Suprapubic skin (tissue), 4 donors: ENCODE measurements around the gene NTM. TPM values are rescaled to one million over a fixed set of nuclear protein-coding genes. Genes with fewer than 3 reads are reported as not detected.

Experiments
- DNase-seq, 2 donors: peaks; one replicate each; pipeline ENCODE4 v3.0.0-alpha.2; 2019; ENCODE audit warnings: low spot score in 2 of 2
- H3K27ac ChIP-seq: fragments of 200-600 bp; sonication (generic); one replicate; pipeline ENCODE4 v1.5.1; 2019
- H3K27me3 ChIP-seq: fragments of 200-600 bp; sonication (generic); one replicate; pipeline ENCODE4 v1.5.1; 2019
- H3K36me3 ChIP-seq: fragments of 200-600 bp; sonication (generic); one replicate; pipeline ENCODE4 v1.5.1; 2019
- H3K4me1 ChIP-seq: fragments of 200-600 bp; sonication (generic); one replicate; pipeline ENCODE4 v1.5.1; 2019
- H3K4me3 ChIP-seq: fragments of 200-600 bp; sonication (generic); one replicate; pipeline ENCODE4 v1.5.1; 2019; ENCODE audit warnings: mild to moderate bottlenecking
- H3K9me3 ChIP-seq: fragments of 200-600 bp; sonication (generic); one replicate; pipeline ENCODE4 v1.5.1; 2019
- EP300 ChIP-seq: sonication (generic); formaldehyde crosslinking; IDR thresholded peaks from one replicate; pipeline ENCODE4 v1.6.1; 2017; ENCODE audit warnings: antibody characterized with exemption
- POLR2A ChIP-seq, 2 donors: fragments of 450-650 bp; IDR thresholded peaks; one replicate each; pipeline ENCODE4 v1.6.1; 2017; ENCODE audit warnings: antibody characterized with exemption in 2 of 2, mild to moderate bottlenecking in 2 of 2, moderate library complexity in 2 of 2
- POLR2AphosphoS5 ChIP-seq, 3 donors: sonication (generic); formaldehyde crosslinking; IDR thresholded peaks; one replicate each; pipeline ENCODE4 v1.6.1; 2017; ENCODE audit warnings: antibody characterized with exemption in 3 of 3
- WGBS: methylation state at CpG from one replicate; pipeline ENCODE4 v1.1.5; 2018; 5-methylcytosine and 5-hydroxymethylcytosine counted together
- total RNA-seq, 4 donors: library from RNA; depleted of rRNA; stranded (reverse); fragments of >200 nt; gene quantifications; one replicate each; pipeline ENCODE4 v1.1.0, GENCODE V29; 2016
- TF ChIP-seq, protein P1 (sequence below), 2 donors: fragments of 200-600 bp in 1 of 2; fragments of 450-650 bp in 1 of 2; sonication (generic) in 1 of 2; IDR thresholded peaks; one replicate each; pipeline ENCODE4 v1.5.1; 2016 to 2019; ENCODE audit warnings: antibody characterized with exemption in 2 of 2, mild to moderate bottlenecking in 1 of 2, moderate library complexity in 1 of 2

The NTM gene
- total RNA-seq, 4 donors from 2014 or later = 0.19 to 19.1 (median 2.1) TPM

DNA sequence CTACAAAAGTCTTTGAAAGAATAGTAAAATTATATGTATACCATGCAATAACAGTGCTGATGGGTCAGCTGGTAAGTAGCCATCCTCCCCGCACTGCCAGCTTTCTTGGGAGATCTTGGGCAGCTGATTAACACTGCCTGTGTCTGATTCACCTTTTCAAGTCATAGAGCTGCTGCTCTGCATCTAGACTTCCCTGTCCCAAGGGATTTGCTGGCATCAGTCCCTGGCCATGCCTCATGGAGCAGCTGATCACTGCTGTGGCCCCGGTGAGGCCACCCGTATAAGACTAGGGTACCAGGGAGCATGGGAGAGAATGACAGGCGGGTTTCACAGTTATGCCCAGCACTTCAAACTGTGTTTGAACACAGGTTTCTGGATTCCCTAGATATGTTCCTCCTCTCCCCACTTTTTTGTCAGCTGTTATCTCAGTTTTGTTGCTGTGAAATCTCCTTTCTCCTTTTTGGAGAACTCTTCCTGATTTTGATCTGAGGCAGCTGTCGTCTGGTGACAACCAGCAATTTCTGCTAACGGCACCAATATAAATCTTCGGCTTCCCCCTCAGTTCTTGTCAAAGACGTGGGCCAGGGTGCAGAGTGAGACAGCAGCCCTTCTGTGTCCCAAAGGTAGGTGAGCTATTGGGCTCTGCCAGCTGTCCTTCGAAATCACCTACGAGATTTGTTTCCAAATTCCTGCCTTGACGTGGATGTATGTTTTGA is 438.9 kb downstream of the NTM start:
- 29% methylated on average over 11 of the region's 11 CpGs for WGBS
- TF ChIP-seq EP300 (no peak), POLR2A (IDR thresholded peaks at IDR 0.05) (no peak), POLR2AphosphoS5 (IDR thresholded peaks at IDR 0.05) (no peak)
- TF ChIP-seq, protein P1, sequence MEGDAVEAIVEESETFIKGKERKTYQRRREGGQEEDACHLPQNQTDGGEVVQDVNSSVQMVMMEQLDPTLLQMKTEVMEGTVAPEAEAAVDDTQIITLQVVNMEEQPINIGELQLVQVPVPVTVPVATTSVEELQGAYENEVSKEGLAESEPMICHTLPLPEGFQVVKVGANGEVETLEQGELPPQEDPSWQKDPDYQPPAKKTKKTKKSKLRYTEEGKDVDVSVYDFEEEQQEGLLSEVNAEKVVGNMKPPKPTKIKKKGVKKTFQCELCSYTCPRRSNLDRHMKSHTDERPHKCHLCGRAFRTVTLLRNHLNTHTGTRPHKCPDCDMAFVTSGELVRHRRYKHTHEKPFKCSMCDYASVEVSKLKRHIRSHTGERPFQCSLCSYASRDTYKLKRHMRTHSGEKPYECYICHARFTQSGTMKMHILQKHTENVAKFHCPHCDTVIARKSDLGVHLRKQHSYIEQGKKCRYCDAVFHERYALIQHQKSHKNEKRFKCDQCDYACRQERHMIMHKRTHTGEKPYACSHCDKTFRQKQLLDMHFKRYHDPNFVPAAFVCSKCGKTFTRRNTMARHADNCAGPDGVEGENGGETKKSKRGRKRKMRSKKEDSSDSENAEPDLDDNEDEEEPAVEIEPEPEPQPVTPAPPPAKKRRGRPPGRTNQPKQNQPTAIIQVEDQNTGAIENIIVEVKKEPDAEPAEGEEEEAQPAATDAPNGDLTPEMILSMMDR (IDR thresholded peaks at IDR 0.05) = no peak
- H3K36me3 ChIP-seq = no peaks in the 10 kb centered on the region
- peaks cover 12% of the 10 kb centered on the region for H3K27me3 ChIP-seq
- no peaks in the 10 kb centered on the region for H3K9me3 ChIP-seq
- no peaks in the 10 kb centered on the region for H3K4me1 ChIP-seq
- H3K27ac ChIP-seq = no peak overlapping the region
- no peak overlapping the region for H3K4me3 ChIP-seq
- no peak for DNase-seq

DNA sequence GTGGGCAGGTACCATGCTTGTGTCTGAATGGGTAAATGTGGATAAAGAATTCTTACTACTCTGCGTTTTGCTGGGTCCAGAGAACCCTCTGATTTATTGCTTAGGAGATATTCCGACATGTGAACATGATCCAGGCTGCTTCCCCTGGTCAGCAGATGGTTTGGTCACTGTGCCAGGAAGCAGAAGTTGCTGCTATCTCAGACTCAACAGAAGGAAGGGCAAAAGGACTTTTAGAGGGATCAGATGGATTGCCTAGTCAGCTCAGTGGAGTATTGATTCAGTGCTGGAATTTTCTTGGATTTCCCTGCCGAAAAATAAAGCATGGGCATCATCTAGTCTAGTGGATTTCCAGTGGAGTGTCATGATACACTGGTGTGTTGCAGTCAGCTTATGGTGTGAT is 440.1 kb downstream of the NTM start:
- Histone ChIP-seq H3K4me1 (no peaks in the 10 kb centered on the region), H3K9me3 (no peaks in the 10 kb centered on the region), H3K36me3 (no peaks in the 10 kb centered on the region), H3K27ac (no peak overlapping the region), H3K27me3 (peaks cover 12% of the 10 kb centered on the region), H3K4me3 (no peak overlapping the region)
- 44% methylated on average over 3 of the region's 3 CpGs for WGBS
- no peak for DNase-seq
- TF ChIP-seq EP300 = no peak
- TF ChIP-seq POLR2A (IDR thresholded peaks at IDR 0.05) = no peak
- TF ChIP-seq POLR2AphosphoS5 (IDR thresholded peaks at IDR 0.05) = no peak
- TF ChIP-seq, protein P1 (IDR thresholded peaks at IDR 0.05) = no peak

DNA sequence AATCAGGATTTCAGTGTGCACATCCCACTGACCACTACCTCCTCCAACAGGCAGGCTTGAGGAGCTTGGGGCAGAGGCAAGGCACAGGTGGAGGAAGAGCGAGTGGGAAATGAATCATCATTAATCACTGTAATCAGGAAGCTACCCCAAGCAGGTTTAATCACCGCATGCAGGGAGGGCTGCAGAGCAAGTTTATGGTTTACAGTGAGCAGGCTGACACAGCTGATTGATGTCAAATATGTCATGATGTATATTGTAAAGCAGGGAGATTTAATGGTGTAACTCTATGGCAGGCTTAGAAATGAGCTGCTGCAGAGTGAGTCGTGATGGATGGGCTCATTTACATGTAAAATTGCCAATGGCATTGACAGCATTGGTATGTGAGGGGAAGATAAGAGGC is 441.0 kb downstream of the NTM start:
- Histone ChIP-seq H3K4me1 (no peaks in the 10 kb centered on the region), H3K9me3 (no peaks in the 10 kb centered on the region), H3K27me3 (peaks cover 12% of the 10 kb centered on the region), H3K4me3 (no peak overlapping the region), H3K36me3 (no peaks in the 10 kb centered on the region), H3K27ac (no peak overlapping the region)
- TF ChIP-seq POLR2AphosphoS5 (IDR thresholded peaks at IDR 0.05) (no peak), EP300 (no peak), POLR2A (IDR thresholded peaks at IDR 0.05) (no peak)
- TF ChIP-seq, protein P1 (IDR thresholded peaks at IDR 0.05) = no peak
- DNase-seq = no peak
- 26% methylated on average over 3 of the region's 3 CpGs for WGBS

DNA sequence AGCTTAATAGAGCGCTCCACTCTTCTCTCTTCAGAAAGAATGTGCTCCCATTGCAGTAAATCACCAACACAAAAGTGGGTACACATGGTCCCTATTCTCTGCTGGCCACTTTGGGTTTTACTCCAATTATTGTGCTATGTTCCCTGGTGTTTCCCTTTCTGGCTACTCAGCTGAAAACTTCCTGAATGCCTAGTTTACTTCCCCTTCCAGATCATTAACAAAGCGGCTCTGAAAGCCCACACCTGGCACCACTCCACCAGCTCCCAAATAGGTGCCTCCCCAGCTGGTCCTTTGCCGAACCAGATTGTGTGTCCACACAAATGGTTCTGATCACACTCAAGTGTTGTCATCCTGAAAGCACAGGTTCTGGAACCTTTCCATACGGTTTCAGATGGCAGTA is 443.7 kb downstream of the NTM start:
- no peaks in the 10 kb centered on the region for H3K4me1 ChIP-seq
- H3K36me3 ChIP-seq = no peaks in the 10 kb centered on the region
- no peak for DNase-seq
- no peak overlapping the region for H3K4me3 ChIP-seq
- peaks cover 4% of the 10 kb centered on the region for H3K27me3 ChIP-seq
- H3K27ac ChIP-seq = no peak overlapping the region
- TF ChIP-seq, protein P1 (IDR thresholded peaks at IDR 0.05) = no peak
- TF ChIP-seq EP300 (no peak), POLR2AphosphoS5 (IDR thresholded peaks at IDR 0.05) (no peak), POLR2A (IDR thresholded peaks at IDR 0.05) (no peak)
- H3K9me3 ChIP-seq = no peaks in the 10 kb centered on the region
- 51% methylated on average over 4 of the region's 4 CpGs for WGBS

DNA sequence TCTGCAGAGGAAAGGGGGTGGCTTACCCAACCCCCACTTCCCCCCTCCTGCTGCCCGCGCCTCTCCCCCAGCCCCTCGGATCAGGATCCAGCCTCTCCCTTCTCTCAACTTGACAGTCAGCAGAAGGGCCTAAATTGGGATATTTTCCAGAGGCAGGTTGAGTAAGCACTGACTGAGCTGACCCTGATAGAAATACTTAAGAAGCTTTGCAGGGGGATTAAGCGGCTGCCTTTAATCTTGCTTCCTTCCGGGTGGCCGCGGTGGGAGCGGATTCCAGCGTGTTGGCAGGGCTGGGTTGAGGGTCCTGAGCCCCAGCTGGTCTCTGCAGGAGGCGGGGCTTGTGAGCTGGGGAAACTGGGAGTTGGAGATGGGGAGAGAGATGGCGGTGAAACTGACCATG is 445.2 kb downstream of the NTM start:
- Histone ChIP-seq H3K36me3 (no peaks in the 10 kb centered on the region), H3K4me3 (no peak overlapping the region), H3K4me1 (no peaks in the 10 kb centered on the region), H3K27ac (no peak overlapping the region), H3K27me3 (no peaks in the 10 kb centered on the region), H3K9me3 (no peaks in the 10 kb centered on the region)
- WGBS = 44% methylated on average over 11 of the region's 11 CpGs
- TF ChIP-seq, protein P1 (IDR thresholded peaks at IDR 0.05) = no peak
- TF ChIP-seq POLR2A (IDR thresholded peaks at IDR 0.05) (no peak), POLR2AphosphoS5 (IDR thresholded peaks at IDR 0.05) (no peak), EP300 (no peak)
- no peak for DNase-seq
